COLO829 (cell line): ENCODE data around the gene TMEM43.

Experiments
- DNase-seq: peaks from one replicate; pipeline ENCODE4 v3.0.0; 2012; ENCODE audit warnings: low spot score

Gene TMEM43

DNA sequence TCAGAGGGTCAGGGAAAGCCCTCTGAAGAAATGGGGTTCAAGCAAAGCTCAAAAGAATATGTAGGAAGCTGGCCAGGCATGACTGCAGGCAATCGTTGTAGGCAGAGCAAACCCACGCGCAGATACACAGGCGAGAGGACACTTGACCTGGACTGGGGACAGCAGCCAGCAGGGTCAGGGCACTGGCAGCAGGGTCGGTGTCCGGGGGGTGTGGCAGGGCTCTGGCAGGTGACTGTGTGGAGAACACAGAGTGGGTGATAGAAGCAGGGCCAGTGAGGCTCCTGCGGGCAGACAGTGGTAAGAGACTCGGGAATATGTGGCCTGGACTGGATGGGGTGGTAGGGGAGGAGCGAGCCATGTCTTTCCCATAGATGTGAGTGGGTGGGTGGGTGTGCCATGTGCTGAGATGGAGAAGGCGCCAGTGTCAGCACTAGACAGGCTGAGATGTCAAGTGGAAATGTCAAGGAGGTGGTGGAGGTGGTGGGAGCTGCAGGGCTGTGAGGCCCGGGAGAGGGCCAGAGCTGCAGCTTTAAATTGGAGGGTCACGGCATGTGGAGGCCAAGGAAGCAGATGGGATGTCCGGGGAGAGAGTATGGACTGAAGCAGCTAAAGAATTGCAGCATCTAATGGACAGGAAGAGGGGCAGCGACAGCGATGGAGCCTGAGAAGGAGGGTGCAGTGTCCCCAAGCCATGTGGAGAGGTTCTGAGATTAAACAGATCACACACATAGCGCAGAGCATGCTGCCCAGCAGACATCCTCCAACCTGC lies 13.4 kb downstream of the TMEM43 start:
- no peak for DNase-seq

GRCh38 chr3:14138878-14139655 lies 14.2 kb downstream of the TMEM43 start:
- DNase-seq, result no peak

- no peak for DNase-seq
Measured at GRCh38 chr3:14139771-14140170, 14.9 kb downstream of the TMEM43 start.

GRCh38 chr3:14140668-14141067 lies 15.8 kb downstream of the TMEM43 start:
- no peak for DNase-seq

GRCh38 chr3:14141144-14141543 lies 16.3 kb downstream of the TMEM43 start:
- DNase-seq, result no peak

GRCh38 chr3:14141602-14142341 lies 16.9 kb downstream of the TMEM43 start:
- DNase-seq, result no peak

GRCh38 chr3:14142567-14143270 lies 17.9 kb downstream of the TMEM43 start:
- DNase-seq, result no peak

DNA sequence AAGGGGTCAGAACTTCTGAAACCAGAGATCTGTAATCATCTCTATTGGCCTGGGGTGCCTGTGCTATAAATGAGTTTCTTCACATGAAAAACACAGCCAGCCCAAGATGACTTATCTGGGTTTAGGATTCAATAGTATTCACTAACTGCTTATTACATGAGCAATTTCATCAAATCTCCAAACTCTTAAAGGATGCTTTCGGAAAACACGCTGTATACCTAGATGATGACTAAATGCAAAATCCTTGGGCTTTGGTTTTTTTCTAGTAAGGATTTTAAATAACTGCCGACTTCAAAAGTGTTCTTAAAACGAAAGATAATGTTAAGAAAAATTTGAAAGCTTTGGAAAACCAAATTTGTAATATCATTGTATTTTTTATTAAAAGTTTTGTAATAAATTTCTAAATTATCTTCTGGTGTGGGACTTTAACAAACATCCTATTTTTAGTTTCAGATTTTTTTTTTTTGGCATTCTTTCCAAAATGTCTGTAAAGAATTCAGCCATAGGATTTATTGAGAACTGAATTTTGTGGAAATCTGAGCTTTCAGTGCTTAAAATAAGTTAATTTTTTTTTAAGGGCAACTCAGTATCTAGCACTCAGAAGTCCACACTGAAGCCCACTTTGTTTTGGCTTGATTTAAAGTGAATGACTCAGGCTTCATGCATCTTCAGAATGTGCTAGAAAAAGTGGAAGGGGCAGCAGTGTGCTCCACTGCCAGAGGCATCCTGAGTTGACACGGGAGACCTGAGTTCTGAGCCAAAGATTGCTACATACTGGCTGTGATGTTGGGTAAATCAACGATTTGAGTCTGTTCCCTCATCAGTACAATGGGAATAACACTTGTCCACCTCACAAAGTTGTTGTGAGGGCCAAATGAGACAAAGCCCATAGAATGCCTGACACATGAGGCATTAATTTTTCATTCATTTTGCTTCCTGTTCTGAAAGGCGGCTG lies 18.7 kb downstream of the TMEM43 start:
- peak; percentile 67 for DNase-seq

DNA sequence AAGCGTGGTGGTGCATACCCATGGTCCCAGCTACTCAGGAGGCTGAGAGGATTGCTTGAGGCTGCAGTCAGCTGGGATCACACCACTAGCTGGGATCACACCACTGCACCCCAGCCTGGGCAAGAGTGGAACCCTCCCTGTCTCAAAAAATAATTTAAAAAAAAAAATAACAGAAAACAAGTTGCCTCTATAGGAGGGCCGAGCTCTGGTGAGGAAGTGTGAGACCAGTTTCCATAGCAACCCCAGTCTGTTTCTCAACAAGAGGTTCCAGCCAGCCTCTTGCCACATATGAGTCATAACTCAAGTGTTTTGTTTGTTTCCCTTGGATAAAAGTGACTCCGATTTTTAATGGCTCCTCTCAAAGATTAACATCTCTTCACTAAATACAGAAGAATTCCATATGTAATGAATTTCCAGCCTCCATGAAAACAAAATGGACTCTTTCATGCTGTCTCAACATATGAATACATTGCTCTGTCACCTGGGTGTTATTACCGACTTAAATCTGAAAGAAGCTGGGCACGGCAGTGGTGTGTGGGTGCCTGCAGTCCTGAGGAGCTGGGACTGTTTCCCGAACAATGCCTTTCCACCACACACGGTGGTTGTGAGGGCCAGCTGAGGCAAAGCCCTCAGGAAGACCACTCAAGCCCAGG lies 19.7 kb downstream of the TMEM43 start:
- DNase-seq, result peak; percentile 95

GRCh38 chr3:14145236-14145635 lies 20.4 kb downstream of the TMEM43 start:
- no peak for DNase-seq

GRCh38 chr3:14145670-14146380 lies 21.0 kb downstream of the TMEM43 start:
- no peak for DNase-seq

DNA sequence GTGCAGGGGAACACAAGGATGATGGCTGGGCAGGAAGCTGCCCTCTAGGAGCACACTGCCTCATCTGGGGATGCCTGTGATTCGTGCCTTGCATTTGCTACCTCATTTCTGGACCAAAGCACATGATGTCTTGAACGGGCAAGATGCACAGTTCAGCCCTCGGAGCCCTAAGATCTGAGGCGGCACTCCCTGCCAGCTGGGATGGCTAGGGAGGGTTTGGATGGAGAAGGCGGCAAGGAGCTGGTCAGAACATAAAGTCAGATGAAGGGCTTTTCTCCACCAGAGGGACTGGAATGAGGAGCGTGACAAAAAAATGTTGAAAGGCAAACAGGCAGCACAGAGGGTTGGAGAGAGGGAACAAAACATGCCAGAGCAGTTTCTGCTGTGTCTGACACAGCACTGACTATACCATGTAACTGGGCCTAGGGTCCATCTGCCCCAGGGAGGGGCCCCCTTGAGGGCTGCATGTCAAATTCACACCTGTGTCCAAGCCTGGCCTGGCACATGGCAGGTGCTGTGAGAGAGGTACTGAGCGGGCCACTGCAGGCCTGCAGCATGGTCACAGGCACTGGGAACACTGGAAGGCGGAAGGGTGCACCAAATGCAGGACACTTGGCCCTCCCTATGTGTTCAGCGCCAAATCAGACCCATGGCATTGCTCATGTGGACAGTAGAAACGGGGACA lies 21.7 kb downstream of the TMEM43 start:
- DNase-seq, result no peak

DNA sequence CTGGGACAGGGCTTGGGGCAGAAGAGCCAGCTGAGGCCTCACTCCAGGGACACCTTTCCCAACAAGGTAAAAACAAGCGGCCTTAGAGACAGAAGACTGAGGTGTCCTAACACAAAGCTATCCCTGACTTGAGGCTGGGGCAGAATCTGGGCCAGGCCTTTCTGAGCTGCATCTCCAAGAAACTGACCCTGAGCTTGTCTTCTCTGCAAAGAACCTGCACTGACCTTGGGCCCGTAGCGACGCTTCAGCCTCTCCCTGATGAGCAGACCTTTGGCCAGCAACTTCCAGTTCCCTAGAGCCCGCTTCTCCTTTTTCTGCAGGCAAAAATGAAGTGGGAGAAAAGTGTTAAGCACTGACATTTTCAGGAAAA lies 22.2 kb downstream of the TMEM43 start:
- DNase-seq, result no peak

- DNase-seq, result no peak
Measured at GRCh38 chr3:14147617-14148016, 22.8 kb downstream of the TMEM43 start.

DNA sequence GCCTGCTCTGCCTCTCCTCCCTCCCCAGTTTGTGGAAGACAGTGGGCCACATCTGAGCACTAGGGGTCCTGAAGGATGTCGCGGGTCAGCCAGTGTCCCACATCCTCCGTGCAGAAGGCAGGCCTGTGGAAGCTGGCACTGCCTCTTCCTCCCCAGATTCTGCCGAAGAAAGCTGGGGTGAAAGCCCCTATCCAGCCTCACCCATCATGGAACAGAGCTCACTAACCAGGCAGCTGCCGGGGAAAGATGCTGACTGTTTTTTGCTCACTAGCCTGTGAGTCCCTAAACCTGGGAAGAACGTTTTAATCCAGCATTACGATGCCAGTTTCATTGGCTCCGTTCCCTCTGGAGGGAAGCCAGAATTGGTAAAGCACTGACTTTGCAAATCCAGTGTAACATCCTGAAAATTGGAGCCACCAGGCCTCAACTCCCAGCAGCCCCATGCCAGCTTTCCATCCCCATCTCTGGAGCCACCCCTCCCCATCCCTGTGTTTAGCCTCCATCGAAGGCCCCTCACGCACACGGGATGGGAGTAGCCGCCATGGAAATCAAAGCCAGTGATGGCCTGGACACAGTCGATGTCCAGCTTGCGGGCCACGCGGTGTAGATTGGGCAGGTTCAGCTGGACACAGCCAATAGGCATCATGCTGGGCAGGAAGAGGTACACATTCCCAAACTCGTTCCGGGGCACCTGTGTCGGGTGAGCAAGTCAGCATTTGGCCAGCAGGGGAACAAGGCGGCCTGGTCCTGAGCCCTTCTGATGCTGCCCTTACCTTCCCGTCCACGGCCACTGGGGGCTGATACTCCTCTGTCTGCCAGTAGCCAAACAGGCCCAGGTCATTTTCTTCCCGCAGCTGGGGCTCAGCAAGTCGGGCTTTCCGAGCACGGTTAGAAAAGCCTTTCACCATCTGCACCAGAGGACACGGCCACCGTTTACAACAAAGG lies 23.5 kb downstream of the TMEM43 start:
- no peak for DNase-seq

- no peak for DNase-seq
Measured at GRCh38 chr3:14150078-14150477, 25.2 kb downstream of the TMEM43 start.

DNA sequence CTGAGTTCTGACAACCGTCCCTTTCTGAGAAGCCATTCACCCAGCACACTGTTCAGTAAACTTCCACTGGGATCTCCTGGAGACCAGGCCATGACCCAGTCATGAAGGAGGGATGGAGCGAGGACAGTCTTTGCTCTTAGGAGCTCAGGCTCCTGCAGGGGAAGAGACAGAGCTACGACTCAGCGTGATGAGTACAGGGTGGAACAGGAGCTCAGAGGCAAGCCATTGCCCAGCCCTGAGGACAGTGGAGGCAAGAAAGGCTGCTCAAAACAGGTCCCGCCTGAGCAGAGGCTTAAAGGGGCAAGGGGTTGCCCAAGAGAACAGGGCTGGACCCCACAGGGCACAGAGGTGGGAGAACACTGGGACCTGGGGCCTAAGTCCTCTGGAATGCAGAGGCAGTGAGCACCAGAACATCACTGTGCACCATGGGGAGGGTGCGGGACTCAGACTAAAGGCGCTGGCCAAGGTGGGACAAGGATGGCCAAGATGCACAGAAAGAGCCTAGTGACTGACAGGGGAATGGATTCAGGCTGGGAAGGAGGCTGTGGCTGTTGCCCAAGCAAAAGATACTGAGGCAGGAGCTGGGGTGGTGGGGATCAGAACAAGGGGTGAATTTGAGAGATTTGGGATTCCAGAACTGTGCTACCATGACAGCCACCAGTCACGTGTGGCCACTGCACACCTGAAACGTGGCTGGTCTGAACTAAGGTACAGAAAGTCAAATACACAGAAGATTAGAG lies 25.8 kb downstream of the TMEM43 start:
- no peak for DNase-seq
